SW 1271 (cell line): ENCODE data around the gene LCN1.
"Not testable (repeated sequence)": the region's sequence is repeated elsewhere in the genome, so short reads cannot be mapped to it uniquely, and the experiment has no call there.

Source experiments
- DNase-seq, 2 experiments: peaks; one replicate each; lab custom pipeline; 2025; lab: John Stamatoyannopoulos, UW

The LCN1 gene

DNA sequence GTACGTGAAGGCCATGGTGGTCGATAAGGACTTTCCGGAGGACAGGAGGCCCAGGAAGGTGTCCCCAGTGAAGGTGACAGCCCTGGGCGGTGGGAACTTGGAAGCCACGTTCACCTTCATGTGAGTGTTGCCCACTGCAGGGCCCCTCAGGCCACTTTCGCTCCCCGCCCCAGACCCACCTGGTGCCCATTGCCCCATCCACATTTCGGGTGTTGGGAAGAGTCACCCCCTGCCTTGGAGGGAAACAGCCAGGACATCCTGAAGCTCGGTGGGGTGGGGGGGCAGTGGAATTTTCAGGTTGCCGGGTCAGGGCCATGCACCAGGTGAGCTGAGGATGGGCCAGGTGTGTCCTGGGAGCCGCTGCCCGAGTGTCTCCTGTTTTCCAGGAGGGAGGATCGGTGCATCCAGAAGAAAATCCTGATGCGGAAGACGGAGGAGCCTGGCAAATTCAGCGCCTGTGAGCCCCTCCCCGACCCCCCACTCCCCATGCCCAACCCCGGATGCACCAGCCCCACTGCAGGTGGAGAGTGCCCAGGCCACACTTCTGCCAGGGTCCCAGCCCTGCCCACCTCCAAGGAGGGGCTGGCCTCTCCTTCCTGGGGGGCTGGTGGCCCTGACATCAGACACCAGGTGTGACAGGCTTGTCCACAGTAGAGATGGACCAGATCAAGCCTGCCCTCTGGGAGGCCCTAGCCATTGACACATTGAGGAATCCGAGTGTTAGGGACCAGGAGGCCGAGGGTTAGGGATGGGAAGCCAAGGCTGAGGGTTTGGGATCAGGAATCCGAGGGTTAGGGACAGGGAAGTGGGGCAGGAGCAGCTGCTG lies 25.8 kb downstream of the LCN1 start:
- DNase-seq = not testable (repeated sequence)

DNA sequence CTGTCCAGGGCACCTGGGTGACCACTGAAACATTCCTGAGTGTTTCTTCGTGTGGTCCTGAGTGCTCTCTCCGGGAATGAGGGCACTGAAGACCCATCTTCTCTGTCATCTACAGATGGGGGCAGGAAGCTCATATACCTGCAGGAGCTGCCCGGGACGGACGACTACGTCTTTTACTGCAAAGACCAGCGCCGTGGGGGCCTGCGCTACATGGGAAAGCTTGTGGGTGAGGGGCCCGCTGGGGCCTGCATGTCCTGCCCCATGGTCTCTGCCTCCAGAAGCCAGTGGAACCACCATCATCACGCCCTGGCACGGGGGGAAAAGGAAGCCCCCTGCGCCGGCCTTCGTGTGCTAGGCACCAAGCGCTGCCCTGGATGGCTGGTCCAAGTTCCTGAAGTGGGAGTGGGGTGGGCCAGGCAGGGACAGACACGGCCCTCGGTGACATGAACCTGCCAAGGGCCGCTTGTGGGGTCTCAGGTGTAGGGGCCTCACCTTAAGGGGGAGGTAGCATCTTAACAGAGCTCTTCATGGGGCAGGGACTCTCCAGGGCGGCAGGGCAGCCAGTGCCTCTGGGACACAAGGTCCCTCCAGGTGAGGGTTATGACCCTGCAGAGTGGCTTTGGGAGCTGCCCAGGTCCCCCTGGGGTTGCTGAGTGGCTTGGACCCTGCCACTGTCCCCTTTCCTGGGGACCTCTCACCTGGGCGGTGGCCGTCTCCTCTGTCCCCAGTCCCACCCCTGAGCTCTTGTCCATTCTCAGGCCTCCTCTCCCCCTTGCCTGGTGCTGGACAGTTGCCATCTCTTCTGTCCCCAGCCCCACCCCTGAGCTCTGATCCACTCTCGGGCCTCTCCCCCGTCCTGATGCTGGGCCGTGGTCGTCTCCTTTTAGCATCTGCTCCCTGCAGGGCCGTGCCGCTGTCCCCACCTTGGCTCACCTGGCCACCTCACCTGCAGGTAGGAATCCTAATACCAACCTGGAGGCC lies 26.8 kb downstream of the LCN1 start:
- DNase-seq = no peak

DNA sequence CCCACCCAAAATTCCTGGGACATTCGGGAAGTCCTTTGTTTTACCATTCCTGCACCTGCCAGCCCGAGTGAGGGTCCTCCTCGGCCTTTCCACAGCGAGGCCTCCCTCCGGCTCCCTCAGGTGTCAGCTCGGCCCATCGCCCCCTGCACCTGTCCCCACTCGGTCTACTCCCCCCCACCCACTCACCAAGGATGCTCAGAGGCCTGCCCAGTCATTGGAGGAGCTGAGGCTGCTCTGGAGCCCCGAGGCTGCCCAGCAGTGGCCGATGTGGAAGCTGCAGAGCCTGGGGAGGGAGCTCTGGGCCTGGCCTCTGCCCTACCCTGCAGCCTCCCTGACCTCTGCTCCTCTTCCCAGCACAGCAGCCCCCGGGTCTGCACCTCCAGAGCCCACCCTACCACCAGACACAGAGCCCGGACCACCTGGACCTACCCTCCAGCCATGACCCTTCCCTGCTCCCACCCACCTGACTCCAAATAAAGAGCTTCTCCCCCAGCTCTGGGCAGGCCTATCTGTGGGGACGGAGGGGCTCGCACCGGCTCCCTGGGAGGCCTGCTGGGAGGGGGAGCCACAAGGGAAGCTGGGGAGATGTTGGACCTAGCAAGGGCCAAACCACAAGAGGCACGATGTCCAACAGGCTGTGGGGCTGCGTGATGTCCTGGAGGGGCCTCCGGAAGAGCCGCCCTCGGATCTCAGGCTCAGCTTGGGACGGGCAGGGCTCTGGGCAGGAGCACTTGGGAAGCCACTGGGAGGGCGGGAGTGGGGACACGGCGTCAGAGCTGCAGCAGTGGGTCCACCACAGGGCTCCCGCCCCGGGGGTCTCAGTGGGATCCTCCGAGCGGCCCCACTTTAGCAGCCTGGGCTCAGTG lies 28.5 kb downstream of the LCN1 start:
- DNase-seq = not testable (repeated sequence)

DNA sequence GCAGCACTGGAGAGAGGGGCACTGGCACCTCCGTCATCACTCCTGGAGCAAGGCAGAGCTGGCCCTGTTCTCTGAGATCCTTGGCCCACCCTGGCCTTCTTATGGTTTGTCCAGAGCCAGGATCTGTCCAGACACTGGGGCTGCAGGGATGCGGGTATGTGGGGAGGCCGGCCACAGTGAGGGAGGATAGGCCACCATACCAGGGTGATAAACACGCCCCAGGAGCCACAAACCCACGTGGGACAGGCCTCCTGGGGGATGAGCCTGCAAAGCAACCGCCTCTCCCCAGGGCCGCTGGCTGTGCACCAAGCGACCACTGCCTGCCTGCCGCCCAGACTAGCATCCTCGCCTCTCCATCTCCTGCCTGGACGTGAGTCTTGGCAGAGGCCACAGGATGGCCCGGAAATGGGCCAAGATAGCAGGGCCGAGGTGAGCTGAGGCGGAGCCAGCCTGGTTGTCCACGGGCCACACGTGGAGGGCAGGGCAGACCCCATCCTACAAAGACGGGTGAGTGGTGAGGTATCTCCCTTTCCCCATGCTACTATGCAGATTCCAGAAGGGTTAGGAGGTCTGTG lies 29.2 kb downstream of the LCN1 start:
- no peak for DNase-seq

DNA sequence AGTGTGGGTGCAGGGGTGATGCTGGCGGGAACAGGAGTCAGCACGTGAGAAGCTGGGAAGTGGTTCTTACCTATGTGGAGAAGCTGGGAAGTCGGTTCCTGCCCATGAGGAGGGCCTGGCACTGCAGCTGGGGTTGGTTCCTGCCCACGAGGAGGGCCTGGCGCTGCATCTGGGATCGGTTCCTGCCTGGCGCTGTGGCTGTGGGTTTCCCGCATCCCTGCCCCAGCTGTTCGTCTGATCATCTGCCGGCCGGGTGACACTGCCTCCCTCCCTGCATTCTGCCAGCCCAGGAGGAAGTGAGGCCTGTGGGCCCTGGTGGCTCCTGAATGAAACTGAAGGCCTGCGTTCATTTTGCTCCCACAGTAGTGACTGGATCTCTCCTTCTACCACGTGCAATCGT lies 29.8 kb downstream of the LCN1 start:
- DNase-seq = no peak

GRCh38 chr9:135551456-135551855 lies 30.2 kb downstream of the LCN1 start:
- no peak for DNase-seq

DNA sequence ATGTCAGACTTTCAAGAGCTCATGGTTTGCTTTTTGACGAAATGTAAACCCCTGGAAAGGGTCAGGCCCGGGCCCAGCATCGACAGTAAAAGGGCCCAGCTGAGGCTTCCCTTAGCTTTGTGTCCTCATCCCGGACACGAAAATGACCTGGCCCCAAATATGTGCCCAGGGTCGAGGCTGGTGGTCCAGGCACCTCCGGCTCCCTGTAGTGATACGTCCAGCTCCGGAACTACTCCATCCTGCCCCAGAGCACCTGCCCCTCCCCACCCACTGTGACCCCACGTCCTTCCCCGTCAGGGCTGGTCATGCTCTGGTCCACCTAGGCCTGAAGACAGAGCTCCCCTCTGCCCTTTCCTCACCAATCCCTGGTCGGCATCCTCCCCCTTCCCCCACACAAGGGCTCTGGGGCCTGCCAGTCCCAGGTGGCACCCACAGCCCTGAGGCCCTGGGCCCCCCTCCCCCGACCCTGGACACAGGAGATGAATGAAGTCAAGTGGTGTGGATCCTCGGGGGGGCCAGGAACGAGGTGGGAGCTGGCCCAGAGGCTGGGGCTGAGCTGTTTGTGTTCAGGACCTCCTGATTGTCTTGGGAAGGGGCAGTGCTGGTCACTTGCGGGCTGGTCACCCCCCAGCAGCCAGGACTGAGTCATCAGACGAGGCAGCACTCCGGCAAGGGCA lies 30.9 kb downstream of the LCN1 start:
- no peak for DNase-seq

DNA sequence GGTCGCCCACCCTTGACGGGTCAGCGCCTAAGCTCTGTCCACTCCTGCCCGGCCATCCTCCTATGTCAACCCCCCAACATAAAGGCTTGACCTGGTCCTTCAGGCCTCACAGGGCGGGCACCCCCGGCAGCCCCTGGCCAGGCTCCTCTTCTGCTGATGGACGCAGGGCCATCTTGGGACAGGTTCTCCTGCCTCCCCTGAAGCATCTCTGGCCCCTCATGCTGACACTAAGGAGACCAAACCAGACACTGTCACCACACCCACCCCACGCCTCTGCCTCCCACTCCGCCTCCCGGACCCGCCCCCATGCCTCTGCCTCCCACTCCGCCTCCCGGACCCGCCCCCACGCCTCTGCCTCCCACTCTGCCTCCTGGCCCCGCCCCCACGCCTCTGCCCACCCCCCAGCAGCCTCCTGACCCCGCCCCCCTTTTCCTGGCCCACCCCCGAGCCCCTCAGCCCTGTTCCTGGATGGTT lies 31.5 kb downstream of the LCN1 start:
- no peak for DNase-seq

DNA sequence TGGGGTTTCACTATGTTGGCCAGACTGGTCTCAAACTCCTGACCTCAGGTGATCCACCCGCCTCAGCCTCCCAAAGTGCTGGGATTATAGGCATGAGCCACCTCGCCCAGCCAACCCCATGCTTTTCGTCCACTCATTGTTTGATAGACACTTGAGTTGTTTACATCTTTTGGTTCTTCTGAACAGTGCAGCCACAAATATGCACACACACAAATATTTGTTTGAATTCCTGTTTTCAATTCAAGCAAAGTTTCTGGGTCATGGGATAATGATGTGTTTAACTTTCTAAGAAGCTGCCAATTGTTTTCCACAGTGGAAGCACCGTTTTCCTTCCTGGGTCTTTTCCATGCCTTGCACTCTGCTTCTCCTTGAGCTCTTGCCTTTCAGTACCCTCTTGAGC lies 33.5 kb downstream of the LCN1 start:
- DNase-seq = no peak

DNA sequence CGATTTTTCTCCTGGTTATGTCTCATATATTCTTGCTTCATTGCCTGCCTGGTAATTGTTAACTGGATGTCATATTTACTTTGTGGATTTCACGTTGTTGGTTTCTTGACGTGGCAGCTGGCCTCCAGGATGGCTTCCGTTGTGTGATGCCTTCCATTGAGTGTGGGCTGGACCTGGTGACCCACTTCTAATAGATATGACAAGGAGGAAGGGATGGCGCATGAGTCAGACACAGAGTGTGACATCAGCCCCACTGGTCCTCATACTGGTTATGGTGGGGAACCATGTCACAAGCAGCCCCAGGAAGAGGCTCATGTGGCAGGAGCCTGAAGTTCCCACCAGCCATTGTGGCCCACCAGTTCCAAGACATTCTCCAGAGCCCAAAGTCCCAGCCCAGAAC lies 34.0 kb downstream of the LCN1 start:
- DNase-seq = no peak

DNA sequence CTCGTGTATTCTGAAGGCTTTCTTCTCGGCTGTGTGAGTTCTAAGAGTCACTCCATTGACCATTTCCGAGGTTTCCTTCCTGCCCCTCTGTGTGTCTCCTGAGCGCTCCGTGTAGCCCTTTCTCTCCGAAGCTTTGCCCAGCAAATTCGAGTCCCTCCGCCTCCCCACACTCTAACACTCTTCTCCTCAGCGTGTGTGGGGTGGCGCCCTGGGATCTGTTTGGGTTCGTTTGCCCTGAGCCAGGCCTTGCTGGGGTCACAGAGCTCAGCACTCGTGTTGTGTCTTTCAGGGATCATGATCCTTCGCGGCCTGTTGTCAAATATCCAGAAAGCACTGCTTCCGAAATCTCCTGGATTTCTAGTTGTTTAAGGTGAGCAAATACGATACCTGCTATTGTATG lies 34.7 kb downstream of the LCN1 start:
- no peak for DNase-seq

DNA sequence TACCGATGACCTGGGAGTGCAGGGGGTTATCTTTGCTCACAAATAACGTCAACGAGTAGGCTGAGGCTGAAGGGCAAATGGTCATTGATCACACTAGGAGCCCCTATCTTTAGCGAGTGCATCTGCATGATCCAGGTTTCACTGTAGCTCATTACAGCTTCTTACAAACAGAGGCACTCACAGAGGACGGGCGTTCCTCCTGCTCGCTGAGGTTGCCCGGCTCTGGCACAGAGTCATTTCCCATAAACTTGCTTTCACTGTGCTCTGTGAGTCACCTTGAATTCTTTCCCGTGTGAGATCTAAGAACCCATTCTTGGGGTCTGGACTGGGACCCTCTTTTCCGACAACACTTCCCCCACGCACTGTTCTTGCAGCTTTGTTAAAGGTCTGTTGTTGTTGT lies 38.4 kb downstream of the LCN1 start:
- no peak for DNase-seq

GRCh38 chr9:135561391-135562234 lies 40.4 kb downstream of the LCN1 start, which contains the start of gene PAEP:
PAEP (plus strand) TSS chr9:135561756.
- DNase-seq = no peak

GRCh38 chr9:135562235-135562745 lies 41.0 kb downstream of the LCN1 start:
- no peak for DNase-seq

DNA sequence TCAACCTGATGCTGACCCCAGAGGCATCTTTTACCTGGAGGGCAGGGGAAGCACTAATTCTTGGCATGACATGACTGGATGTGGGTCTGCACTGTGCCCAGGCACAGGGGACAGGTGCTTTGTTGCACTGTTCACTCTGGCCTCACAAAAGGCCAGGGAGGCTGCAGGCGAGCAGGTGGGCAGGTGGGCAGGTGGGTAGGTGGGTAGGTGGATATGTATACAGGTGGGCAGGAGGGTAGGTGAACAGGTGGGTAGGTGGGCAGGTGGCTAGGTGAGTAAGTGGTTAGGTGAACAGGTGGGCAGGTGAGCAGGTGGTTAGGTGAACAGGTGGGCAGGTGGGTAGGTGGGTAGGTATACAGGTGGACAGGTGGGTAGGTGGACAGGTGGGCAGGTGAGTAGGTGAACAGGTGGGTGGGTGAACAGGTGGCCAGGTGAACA lies 41.8 kb downstream of the LCN1 start:
- no peak for DNase-seq

DNA sequence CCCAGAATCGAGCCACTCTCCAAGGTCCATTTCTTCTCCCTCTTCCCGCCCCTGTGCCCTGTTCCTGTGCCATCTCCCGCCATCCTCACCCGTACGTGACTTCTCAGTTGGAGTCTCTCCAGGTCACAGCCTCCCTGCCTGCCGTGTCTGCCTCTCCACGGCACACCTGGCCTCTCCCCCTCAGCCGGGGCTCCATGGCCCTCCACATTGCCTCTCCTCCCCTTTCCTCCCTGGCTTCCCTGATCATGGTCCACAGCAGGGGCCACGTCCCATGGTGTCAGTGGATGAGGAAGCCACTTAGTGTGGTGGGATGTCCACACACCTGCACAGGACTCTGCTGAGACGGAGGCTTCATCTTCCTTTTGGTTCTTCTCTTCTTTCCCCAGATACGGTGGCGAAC lies 42.6 kb downstream of the LCN1 start:
- no peak for DNase-seq

DNA sequence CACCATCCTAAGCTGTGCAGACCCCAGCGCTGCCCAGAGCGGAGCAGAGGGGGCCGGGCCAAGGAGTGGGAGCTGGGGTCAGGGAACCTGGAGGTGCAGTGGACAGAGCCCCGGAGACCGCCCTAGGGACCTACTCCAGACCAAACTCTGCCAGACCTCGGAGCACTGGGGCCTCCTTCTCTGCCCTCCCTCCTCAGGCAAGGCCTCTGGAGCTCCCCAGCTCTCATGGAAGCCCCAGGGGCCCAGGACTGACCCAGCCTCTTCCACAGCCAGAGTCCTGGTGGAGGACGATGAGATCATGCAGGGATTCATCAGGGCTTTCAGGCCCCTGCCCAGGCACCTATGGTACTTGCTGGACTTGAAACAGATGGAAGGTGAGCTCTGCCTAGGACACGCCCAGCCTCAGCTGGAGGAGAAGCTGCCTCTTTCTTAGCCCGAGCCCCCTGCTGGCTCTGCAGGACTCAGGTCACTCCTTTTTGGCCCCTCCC lies 43.9 kb downstream of the LCN1 start:
- no peak for DNase-seq

- no peak for DNase-seq
Measured at GRCh38 chr9:135565636-135566035, 44.4 kb downstream of the LCN1 start.

DNA sequence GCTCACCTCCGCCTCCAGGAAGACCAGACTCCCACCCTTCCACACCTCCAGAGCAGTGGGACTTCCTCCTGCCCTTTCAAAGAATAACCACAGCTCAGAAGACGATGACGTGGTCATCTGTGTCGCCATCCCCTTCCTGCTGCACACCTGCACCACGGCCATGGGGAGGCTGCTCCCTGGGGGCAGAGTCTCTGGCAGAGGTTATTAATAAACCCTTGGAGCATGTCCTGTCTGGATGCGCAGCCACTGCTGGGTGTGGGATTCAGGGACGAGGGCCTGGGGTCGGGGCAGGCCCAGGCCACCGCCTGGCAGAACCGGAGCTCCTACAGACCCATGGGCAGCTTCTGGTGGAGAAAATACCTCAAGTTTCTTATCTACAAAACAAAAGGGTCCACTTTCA lies 45.3 kb downstream of the LCN1 start:
- DNase-seq = no peak
